Brain microvascular endothelial cell (primary cell): ENCODE data around the gene DOCK9.

Experiments
- DNase-seq: peaks from one replicate; pipeline ENCODE4 v3.0.0-alpha.2; 2020
- H3K27ac ChIP-seq: fragments of 250-450 bp; sonication (Bioruptor Pico); 2 replicates; pipeline ENCODE4 v1.5.1; 2020; ENCODE audit warnings: mild to moderate bottlenecking, moderate library complexity
- H3K27me3 ChIP-seq: fragments of 250-450 bp; sonication (Bioruptor Pico); replicated peaks from 2 replicates; pipeline ENCODE4 v1.5.1; 2020; ENCODE audit warnings: mild to moderate bottlenecking
- H3K36me3 ChIP-seq: fragments of 250-450 bp; sonication (Bioruptor Pico); replicated peaks from 2 replicates; pipeline ENCODE4 v1.5.1; 2020; ENCODE audit warnings: mild to moderate bottlenecking
- H3K4me3 ChIP-seq: 2 replicates; pipeline ENCODE4 v1.5.1; 2011; ENCODE audit warnings: low read depth, mild to moderate bottlenecking, control low read depth, low read length, moderate library complexity
- in situ Hi-C: cut with HindIII; loops from 2 replicates; pipeline ENCODE4 v1.10.0; 2017; ENCODE audit warnings: low sequenced_read_pairs, low pct_ligation_motif_present
- TF ChIP-seq, protein P1 (sequence below): IDR thresholded peaks from 2 replicates; pipeline ENCODE4 v1.5.1; 2011; ENCODE audit warnings: low read depth, mild to moderate bottlenecking, moderate library complexity, low read length, control low read depth, inconsistent platforms; ENCODE audit errors: missing control alignments

Gene DOCK9

DNA sequence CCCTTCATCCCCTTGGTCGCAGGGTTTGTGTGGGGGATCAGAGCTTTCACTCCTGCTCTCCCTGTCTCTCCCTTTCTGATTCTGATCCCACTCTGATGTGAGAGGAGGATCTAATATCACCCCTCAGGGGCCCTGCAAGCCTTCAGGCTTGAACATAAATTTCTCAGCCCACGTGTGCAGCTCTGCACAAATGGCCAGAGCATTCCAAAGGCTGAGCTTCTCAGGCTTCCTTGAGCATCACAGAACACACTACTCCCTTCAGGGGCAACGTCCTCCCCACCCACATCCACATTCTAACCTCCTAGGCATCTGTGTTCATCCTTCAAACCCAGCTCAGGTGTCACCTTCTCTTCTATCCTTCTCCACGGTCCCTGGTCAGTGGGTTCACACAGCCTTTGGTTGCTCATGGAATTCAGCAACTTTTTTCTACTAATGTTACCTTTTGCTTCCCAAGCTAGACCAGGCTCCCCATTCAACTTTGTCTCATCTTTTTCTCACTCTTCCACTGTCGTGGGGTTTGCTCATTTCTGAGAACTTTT, 24.4 kb upstream of the DOCK9 start:
- Histone ChIP-seq H3K4me3 (no peak overlapping the region), H3K36me3 (no peaks in the 10 kb centered on the region), H3K27ac (no peak overlapping the region), H3K27me3 (no peaks in the 10 kb centered on the region)
- no peak for DNase-seq
- TF ChIP-seq, protein P1, sequence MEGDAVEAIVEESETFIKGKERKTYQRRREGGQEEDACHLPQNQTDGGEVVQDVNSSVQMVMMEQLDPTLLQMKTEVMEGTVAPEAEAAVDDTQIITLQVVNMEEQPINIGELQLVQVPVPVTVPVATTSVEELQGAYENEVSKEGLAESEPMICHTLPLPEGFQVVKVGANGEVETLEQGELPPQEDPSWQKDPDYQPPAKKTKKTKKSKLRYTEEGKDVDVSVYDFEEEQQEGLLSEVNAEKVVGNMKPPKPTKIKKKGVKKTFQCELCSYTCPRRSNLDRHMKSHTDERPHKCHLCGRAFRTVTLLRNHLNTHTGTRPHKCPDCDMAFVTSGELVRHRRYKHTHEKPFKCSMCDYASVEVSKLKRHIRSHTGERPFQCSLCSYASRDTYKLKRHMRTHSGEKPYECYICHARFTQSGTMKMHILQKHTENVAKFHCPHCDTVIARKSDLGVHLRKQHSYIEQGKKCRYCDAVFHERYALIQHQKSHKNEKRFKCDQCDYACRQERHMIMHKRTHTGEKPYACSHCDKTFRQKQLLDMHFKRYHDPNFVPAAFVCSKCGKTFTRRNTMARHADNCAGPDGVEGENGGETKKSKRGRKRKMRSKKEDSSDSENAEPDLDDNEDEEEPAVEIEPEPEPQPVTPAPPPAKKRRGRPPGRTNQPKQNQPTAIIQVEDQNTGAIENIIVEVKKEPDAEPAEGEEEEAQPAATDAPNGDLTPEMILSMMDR, result no peak
- in situ Hi-C loops, result no loop called here

DNA sequence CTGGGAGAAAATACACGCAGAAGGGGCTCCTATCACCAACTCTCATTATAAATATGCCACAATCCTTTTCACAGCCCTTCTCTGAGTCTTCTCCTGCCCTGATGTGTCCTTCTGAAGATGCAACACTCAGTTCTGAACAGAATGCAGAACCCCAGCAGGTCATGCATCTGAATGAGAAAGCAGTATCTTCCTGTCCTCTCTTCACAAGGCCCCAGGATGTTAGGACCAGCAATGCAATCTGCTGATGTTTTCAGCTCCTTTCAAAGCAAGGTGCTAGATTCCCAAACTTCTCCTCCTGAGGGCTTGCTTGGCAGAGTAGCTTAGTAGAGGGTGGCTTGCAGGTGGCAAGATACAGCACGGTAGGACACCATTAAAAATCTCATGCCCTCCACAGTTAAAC, 22.3 kb upstream of the DOCK9 start:
- DNase-seq, result no peak
- in situ Hi-C loops, result no loop called here
- Histone ChIP-seq H3K36me3 (no peaks in the 10 kb centered on the region), H3K4me3 (no peak overlapping the region), H3K27ac (no peak overlapping the region), H3K27me3 (no peaks in the 10 kb centered on the region)
- TF ChIP-seq, protein P1, result no peak

DNA sequence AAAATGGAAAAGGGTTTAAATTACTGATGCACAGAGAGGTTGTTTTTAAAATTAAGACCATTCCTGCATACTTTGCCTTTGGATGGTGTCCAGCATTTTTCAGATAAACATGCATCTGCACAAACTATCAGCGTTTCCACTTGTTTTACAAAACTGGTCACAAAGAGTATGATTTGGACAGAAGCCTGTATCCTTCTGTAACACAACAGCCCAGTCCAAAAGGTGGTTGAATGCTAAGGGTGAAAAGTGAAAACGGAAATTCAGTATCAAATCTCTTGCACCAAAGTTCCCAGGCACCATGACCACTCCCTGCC, 21.7 kb upstream of the DOCK9 start:
- no peak overlapping the region for H3K27ac ChIP-seq
- TF ChIP-seq, protein P1, result no peak
- H3K36me3 ChIP-seq, result no peaks in the 10 kb centered on the region
- in situ Hi-C loops, result no loop called here
- no peak for DNase-seq
- H3K27me3 ChIP-seq, result no peaks in the 10 kb centered on the region
- no peak overlapping the region for H3K4me3 ChIP-seq

DNA sequence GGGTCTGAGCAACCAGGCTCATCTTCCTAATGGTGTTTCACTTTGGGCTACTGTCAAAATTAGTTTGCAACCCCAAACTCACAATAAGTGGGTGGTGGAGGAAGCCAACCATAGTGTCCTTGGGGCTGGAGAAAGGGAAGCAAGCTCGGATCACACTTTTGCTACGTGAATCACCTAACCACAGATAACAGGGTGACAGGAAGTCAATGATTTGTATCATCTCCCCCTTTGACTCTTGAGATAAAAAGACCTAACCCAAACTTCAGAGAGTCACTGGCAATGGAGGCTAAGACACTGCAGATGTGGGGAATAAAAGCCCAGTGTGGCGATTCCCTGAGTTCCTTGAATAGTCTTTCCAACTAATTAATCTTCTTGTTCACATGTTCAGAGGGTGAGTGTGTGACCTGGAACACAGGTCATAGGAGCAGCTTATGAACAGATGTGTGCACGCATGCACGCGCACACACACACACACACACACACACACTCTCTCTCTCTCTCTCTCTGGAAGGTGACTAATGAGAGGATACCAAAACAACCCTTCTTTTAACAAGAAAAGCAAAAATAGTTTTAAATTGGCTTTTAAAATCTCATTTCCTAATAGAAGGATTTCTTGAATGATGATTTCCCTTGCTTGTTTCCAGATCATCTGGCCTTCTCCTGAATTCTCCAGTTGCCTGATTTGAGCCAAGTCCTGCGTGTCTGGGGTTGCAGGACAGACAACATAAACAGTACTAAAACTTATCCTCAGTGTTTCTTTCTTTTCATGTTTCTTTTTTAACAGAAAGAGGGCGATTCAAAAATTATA, 21.2 kb upstream of the DOCK9 start:
- in situ Hi-C loops, result no loop called here
- no peaks in the 10 kb centered on the region for H3K27me3 ChIP-seq
- no peak overlapping the region for H3K4me3 ChIP-seq
- no peaks in the 10 kb centered on the region for H3K36me3 ChIP-seq
- no peak overlapping the region for H3K27ac ChIP-seq
- TF ChIP-seq, protein P1, result no peak
- no peak for DNase-seq

DNA sequence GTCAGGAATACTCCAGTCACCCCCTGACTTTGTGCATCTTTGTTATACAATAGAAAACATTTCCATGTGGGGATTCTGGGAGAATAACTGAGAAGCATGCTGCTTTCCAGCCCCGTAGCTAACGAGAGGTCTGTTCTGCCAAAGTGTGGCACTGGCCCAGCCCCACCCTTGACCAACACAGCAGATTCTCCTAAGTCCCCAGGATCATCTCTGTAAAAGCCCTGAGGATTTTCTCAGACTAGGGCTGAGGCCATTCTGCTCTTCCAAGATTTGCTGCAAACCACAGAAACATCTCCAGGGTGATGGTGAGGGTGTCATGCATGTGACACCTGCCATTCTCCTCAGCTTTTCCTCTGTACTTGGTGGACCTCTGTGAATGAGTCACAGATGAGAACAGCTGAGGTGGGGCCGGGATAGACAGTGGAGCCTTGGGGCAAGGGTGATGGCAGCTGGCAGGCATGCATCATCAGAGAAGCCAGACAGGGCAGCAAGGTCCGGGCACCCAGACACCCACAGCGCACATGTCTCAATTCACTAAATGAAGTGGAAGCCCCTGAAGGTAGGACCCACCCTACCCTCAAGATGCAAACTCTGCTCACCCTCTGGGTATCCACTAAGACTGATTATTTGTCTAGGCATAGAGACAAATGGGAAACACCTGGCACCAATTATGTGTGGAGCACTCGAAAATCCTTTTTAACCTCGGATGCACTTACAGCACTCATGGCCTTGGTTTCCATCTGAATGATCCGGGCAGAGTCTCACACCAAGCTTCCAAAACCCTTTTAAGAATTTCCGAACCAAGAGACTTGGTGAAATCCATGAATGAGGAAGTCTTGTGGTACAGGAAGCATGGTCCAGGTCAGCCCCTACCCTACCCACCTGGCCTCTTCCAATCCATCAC, 20.1 kb upstream of the DOCK9 start:
- no peak for DNase-seq
- TF ChIP-seq, protein P1, result no peak
- in situ Hi-C loops, result no loop called here
- H3K4me3 ChIP-seq, result no peak overlapping the region
- H3K36me3 ChIP-seq, result no peaks in the 10 kb centered on the region
- H3K27ac ChIP-seq, result no peak overlapping the region
- no peaks in the 10 kb centered on the region for H3K27me3 ChIP-seq
